ENCODE results near the gene AKAP13.

GRCh38 chr15:85497172-85497569 lies 116.8 kb downstream of the AKAP13 start:
- TF ChIP-seq POLR2AphosphoS5 (IDR thresholded peaks at IDR 0.05; ENCODE audit: low read depth, low read length) (no peak), POLR2A (IDR thresholded peaks at IDR 0.05; ENCODE audit: low read depth, low read length) (no peak)

Data from GM12891 (cell line).